ENCODE results near the gene GEMIN4.

- 0 out of 2 replicates have a peak, but pooled peaks have one; percentile 37 for TF ChIP-seq POLR2AphosphoS5 (IDR thresholded peaks at IDR 0.05; ENCODE audit: low read depth, low read length)
- TF ChIP-seq EP300 (IDR thresholded peaks at IDR 0.05; ENCODE audit: borderline replicate concordance in 1 of 2, low read depth in 2 of 2, low read length in 2 of 2): no peak
Measured at GRCh38 chr17:743139-743538, 8.9 kb downstream of the GEMIN4 start.
